ENCODE measurements around the gene DTNB.

DTNB gene

GRCh38 chr2:25400576-25401216, 272.7 kb downstream of the DTNB start:
- DNase-seq (ENCODE audit: extremely low read depth in 1 of 2, low read depth in 1 of 2), result no peak

GRCh38 chr2:25400169-25400568, 273.2 kb downstream of the DTNB start:
- no peak for DNase-seq (ENCODE audit: extremely low read depth in 1 of 2, low read depth in 1 of 2)

- DNase-seq (ENCODE audit: extremely low read depth in 1 of 2, low read depth in 1 of 2), result no peak
These were observed 274.8 kb downstream of the DTNB start for GRCh38 chr2:25398534-25398933.

DNA sequence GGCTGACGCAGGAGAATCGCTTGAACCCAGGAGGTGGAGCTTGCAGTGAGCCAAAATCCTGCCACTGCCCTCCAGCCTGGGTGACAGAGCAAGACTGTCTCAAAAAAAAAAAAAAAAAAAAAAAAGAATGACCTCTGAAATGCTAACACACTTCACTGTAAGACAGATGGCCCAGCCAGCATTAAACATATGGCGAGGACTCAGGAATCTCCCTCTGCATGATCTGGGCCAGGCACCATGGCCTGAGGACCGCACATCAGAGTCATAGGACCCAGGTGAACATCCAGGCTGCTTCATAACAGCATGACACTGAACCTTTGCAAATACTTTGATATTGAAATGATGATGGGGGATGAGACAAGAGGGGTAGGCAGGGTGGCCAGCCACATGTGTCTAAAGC, 275.6 kb downstream of the DTNB start:
- DNase-seq (ENCODE audit: extremely low read depth in 1 of 2, low read depth in 1 of 2), result no peak

DNA sequence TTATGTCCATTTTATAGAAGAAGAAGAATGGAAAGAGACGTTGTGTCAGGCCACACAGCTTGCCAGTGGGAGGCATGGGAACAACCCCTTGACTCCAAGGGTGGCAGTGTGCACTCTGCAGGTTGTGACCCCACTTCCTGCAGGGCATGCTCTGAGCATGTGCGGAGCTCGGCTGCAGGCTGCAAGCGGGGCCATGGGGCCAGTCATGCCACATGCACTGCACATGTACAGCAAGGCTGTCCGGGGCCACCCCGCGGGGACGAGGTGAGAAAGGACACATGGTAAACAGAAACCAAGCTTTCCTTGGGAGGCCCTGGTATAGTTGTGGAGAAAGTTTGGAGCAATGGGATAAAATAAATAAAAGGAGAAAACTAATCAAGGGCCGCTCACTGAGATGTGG, 284.2 kb downstream of the DTNB start:
- DNase-seq (ENCODE audit: extremely low read depth in 1 of 2, low read depth in 1 of 2), result no peak

DNA sequence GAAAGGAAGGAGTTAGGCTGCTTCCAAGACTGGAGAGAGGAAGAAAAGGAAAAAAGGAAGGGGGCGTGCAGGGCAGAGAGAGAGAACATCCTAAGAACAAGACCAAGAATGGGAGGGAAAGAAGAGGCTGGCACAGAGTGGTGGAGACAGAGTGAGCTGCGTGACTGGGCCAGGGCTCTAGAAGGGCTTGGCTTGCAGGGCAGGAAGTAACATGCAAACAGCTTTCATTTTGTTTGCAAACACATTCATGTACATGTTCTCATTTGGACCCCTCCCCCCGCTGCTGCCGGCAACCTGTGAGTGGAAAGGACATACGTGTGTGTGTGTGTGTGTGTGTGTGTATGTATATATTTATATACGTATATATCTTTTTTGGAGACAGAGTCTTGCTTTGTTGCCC, 284.9 kb downstream of the DTNB start:
- DNase-seq (ENCODE audit: extremely low read depth in 1 of 2, low read depth in 1 of 2), result no peak

- no peak for DNase-seq (ENCODE audit: extremely low read depth in 1 of 2, low read depth in 1 of 2)
These were observed 285.4 kb downstream of the DTNB start for GRCh38 chr2:25387876-25388449.

DNA sequence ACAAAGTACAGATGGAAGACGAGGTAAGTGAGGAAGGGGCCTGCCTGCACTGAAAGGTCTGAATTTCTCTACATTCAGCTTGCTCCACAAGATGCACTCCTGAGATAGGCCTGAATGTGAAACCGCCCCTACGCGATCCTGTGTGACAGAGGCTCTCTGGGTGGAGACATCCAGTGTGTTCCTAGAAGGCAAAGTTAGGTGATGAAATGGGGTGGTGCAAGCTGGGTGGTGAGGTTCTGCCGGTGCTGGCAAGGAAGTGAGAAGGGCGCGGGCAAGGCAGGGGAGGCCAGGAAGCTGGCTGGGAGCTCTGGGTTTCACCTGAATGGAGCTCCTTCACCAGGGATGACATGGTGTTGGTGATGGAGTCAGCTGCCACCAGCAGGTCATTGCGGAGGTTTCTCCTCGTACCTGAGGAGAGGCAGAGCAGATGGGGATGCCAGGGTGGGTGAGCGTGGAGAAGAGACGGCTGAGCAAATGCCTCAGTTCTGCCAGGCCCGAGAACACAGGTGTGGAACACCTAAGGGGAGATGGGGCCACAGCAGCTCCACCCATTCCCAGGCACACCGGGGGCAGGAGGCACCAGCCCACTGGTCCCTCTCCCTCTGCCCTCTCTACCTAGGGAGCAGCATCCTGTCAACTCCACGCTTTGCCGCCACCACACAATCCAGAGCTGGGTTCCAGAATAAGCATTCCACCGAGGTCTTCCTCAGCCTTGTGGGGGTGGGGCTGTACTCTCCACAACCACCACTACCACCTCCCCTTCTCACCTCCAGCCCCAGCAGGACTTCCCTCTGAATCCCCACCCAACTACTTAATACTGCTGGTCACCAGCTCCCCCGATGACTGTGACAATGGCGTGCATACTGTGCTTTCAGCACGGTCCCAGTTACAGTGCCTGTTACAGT, 286.2 kb downstream of the DTNB start:
- DNase-seq (ENCODE audit: extremely low read depth in 1 of 2, low read depth in 1 of 2), result no peak

GRCh38 chr2:25385910-25386309, 287.5 kb downstream of the DTNB start:
- DNase-seq (ENCODE audit: extremely low read depth in 1 of 2, low read depth in 1 of 2), result no peak

GRCh38 chr2:25383806-25384205, 289.6 kb downstream of the DTNB start:
- no peak for DNase-seq (ENCODE audit: extremely low read depth in 1 of 2, low read depth in 1 of 2)

GRCh38 chr2:25381502-25381901, 291.9 kb downstream of the DTNB start:
- DNase-seq (ENCODE audit: extremely low read depth in 1 of 2, low read depth in 1 of 2), result no peak

- DNase-seq (ENCODE audit: extremely low read depth in 1 of 2, low read depth in 1 of 2), result no peak
These were observed 292.6 kb downstream of the DTNB start for GRCh38 chr2:25380586-25381375.

- no peak for DNase-seq (ENCODE audit: extremely low read depth in 1 of 2, low read depth in 1 of 2)
These were observed 293.4 kb downstream of the DTNB start for GRCh38 chr2:25380023-25380422.

GRCh38 chr2:25379535-25379934, 293.8 kb downstream of the DTNB start:
- no peak for DNase-seq (ENCODE audit: extremely low read depth in 1 of 2, low read depth in 1 of 2)

DNA sequence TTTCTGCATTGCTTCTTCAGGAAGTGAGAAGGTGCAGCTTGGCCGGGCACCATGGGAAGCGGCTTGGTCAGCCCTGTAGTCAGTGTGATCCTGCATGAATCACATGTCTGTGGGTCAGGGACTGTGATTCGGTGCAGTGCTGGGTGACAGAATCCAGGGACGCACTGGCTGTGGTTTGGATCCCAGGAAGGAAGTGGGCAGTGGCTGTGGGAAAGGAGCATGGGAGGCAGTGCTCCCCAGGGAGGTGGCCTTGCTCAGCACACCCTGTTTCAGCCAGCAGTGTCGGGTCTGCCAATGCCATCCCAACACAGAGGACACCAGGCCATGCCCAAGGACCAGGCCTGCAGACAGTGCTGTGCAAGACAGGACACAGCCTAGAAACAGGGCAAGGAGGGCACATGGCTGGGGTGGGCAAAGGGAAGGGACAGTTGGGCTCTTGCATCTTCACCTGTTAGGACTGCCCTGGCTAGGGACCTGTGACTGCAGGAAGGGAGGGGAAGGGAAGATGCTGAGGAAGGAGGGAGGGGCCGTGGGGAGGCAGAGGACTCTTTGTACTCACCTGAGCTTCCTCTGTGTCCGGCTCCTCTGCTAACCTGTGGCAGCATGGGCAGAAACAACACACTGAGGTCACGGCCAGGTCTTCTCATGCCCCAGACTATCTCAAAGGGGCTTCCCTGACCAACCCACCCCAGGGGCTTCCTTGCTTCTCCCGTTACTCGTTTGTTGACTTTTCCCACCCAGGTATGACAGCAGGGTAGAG, 294.5 kb downstream of the DTNB start:
- no peak for DNase-seq (ENCODE audit: extremely low read depth in 1 of 2, low read depth in 1 of 2)

GRCh38 chr2:25377822-25378421, 295.5 kb downstream of the DTNB start:
- DNase-seq (ENCODE audit: extremely low read depth in 1 of 2, low read depth in 1 of 2), result no peak

DNA sequence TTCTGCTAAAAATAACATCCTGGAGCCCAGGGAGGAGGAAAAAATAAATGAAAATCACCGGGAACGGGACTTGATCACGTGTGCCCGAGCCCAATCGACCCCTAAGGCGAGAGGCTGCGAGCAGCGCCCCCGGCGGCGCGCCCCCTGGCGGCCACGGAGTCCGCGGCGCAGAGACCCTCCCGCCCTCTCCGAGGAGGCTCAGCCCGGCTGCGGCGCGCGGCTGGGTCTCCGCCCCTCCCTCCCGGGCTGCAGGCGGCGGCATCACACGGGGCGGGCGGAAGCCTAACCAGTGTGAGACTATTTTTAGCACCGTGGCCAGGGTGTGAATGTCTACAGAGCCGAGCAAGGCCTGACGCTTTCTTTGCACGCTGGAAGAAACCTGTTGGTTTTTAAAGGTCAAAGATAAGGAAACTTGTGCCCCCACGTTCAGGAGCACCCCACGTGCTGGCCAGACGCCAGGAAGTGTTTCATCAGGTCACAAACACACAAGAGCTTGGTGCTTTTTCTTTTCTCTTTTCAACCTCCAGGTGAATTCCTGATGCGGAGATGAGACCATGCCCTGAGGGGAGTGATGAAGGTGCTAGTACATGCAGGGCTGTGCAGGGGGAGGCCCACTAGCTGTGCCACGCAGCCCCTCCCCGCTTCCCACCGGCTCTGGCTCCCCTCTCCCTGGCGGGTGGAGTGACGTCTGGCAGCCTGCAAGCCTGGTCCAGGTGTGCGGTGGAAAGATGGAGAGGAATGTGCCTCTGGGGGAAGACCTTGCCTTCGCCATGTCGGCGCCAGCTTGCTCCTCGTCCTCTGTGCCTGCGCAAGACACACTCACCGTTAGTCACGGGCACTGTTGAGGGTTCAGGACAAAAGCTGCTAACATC, 296.4 kb downstream of the DTNB start:
- peak; percentile 88 to 96 for DNase-seq (ENCODE audit: extremely low read depth in 1 of 2, low read depth in 1 of 2)

DNA sequence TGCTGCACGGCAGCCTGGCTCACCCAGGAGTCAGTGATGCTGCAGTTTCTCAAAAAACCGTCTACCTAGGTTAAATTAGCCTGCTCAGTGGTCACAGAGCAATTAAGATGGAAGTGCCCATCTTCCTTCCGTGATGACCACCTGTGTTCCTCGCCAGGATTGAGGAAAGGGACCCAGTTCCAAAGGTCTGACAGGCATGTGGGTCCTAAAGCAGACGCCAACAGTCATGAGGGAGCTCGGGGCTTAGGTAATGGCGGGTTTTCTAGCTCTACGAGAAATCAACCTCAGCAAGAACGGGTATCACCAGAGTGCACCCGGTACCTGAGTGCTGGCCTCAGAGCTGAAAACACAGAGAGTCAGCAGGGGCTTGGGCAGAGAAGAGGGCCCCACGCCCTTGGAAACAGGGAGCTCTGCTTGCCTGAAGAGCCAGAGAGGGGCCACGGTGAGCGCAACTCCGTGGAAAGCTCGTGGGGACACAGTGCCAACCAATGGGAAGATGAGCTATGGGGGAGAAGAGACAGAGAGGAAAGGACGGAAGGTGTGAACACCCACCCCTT, 297.3 kb downstream of the DTNB start:
- DNase-seq (ENCODE audit: extremely low read depth in 1 of 2, low read depth in 1 of 2), result no peak
